ENCODE data around the gene SOX10. TPM values are rescaled to one million over a fixed set of nuclear protein-coding genes. Genes with fewer than 3 reads are reported as not detected.

The SOX10 gene
- total RNA-seq, 2 experiments from 2014 or later = not detected

DNA sequence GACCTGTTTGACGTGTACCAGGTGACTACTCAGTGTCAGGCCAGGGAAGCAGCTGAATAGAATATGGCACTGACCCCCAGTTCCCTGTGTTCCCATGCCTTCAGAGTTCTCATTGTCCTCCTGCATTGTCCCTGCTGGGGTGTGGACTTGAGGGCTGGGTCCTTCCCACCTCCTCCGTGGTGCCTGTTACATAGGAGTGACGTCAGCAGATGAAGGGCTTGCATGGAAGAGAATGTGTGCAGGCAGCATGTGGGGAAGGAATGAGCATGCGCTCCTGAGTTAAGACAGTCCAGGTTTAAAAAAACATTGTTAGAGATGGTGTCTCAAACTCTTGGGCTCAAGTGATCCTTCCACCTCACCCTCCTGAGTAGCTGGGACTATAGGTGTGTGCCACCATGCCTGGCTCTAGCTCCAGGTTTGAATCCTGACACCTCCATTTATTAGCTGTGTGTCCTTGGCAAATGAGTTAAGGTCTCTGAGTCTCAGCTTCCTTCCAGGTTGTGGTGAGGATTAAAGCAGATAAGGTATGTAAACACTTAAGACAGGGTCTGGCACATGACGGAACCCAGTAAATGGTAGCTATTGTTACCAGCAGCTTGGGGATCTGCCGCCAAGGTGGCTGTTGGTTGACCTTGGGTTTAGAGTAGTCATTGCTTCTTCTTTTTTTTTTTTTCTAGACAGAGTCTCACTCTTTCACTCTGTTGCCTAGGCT, 7.5 kb upstream of the SOX10 start:
- ChIA-PET POLR2A (no interaction called here), CTCF (ENCODE audit: unreplicated experiment) (no interaction called here)
- Histone ChIP-seq H3K4me1 (ENCODE audit: insufficient read depth, low read length, poor library complexity, severe bottlenecking) (peaks cover 12% of the 10 kb centered on the region), H3K79me2 (ENCODE audit: insufficient read depth, low read depth, low read length) (no peaks in the 10 kb centered on the region), H4K20me1 (ENCODE audit: insufficient read depth, low read length) (no peaks in the 10 kb centered on the region), H3K9me3 (ENCODE audit: low read length) (no peaks in the 10 kb centered on the region), H3K9me2 (ENCODE audit: insufficient read depth, low read length) (no peaks in the 10 kb centered on the region), H3K36me3 (ENCODE audit: insufficient read depth, low read length) (no peaks in the 10 kb centered on the region), H3K4me3 (ENCODE audit: low read depth, low read length, poor library complexity, severe bottlenecking) (no peak overlapping the region), H3K4me2 (ENCODE audit: low read length) (no peak overlapping the region), H2AFZ (ENCODE audit: low read length) (no peak overlapping the region), H3K27ac (ENCODE audit: low read depth, low read length, poor library complexity, severe bottlenecking) (no peak overlapping the region)
- no peak for TF ChIP-seq EZH2phosphoT487 (IDR thresholded peaks at IDR 0.05; ENCODE audit: borderline replicate concordance, low read depth, low read length)
- TF ChIP-seq, protein P1, sequence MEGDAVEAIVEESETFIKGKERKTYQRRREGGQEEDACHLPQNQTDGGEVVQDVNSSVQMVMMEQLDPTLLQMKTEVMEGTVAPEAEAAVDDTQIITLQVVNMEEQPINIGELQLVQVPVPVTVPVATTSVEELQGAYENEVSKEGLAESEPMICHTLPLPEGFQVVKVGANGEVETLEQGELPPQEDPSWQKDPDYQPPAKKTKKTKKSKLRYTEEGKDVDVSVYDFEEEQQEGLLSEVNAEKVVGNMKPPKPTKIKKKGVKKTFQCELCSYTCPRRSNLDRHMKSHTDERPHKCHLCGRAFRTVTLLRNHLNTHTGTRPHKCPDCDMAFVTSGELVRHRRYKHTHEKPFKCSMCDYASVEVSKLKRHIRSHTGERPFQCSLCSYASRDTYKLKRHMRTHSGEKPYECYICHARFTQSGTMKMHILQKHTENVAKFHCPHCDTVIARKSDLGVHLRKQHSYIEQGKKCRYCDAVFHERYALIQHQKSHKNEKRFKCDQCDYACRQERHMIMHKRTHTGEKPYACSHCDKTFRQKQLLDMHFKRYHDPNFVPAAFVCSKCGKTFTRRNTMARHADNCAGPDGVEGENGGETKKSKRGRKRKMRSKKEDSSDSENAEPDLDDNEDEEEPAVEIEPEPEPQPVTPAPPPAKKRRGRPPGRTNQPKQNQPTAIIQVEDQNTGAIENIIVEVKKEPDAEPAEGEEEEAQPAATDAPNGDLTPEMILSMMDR (conservative IDR thresholded peaks at IDR 0.05; ENCODE audit: low read length) = no peak
- BruUV-seq (replicated peaks) = no TSS peak
- DNase-seq (ENCODE audit: low spot score) = no peak
- intact Hi-C loops (cut with micrococcal nuclease; ENCODE audit: unreplicated experiment) = no loop called here

DNA sequence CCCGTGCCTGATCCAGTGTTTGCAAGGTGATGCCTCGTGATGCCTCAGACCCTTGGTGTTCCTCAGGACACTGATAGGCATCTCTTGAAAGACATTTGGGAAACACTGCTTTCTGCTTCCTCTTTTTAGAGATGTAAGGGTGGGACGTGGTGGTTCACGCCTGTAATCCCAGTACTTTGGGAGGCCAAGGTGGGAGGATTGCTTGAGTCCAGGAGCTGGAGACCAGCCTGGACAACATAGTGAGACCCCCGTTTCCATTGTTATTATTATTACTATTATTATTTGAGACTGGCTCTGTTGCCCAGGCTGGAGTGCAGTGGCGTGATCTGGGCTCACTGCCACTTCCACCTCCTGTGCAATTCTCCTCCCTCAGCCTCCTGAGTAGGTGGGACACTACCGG, 6.5 kb upstream of the SOX10 start:
- H3K79me2 ChIP-seq (ENCODE audit: insufficient read depth, low read depth, low read length) = no peaks in the 10 kb centered on the region
- no peak for TF ChIP-seq EZH2phosphoT487 (IDR thresholded peaks at IDR 0.05; ENCODE audit: borderline replicate concordance, low read depth, low read length)
- TF ChIP-seq, protein P1 (conservative IDR thresholded peaks at IDR 0.05; ENCODE audit: low read length) = no peak
- H3K4me3 ChIP-seq (ENCODE audit: low read depth, low read length, poor library complexity, severe bottlenecking) = no peak overlapping the region
- no peaks in the 10 kb centered on the region for H4K20me1 ChIP-seq (ENCODE audit: insufficient read depth, low read length)
- no peak overlapping the region for H3K4me2 ChIP-seq (ENCODE audit: low read length)
- H3K9me2 ChIP-seq (ENCODE audit: insufficient read depth, low read length) = no peaks in the 10 kb centered on the region
- peaks cover 2% of the 10 kb centered on the region for H3K4me1 ChIP-seq (ENCODE audit: insufficient read depth, low read length, poor library complexity, severe bottlenecking)
- CTCF ChIA-PET (ENCODE audit: unreplicated experiment) = no interaction called here
- POLR2A ChIA-PET = interaction anchor here (0.7 kb wide), 1 partner anchor 114 kb away, joined by 3 read pairs; no protein-coding TSS in a partner anchor
- H3K36me3 ChIP-seq (ENCODE audit: insufficient read depth, low read length) = no peaks in the 10 kb centered on the region
- H3K9me3 ChIP-seq (ENCODE audit: low read length) = no peaks in the 10 kb centered on the region
- no peak overlapping the region for H3K27ac ChIP-seq (ENCODE audit: low read depth, low read length, poor library complexity, severe bottlenecking)
- intact Hi-C loops (cut with micrococcal nuclease; ENCODE audit: unreplicated experiment) = no loop called here
- DNase-seq (ENCODE audit: low spot score) = no peak
- BruUV-seq (replicated peaks) = no TSS peak
- H2AFZ ChIP-seq (ENCODE audit: low read length) = no peak overlapping the region

DNA sequence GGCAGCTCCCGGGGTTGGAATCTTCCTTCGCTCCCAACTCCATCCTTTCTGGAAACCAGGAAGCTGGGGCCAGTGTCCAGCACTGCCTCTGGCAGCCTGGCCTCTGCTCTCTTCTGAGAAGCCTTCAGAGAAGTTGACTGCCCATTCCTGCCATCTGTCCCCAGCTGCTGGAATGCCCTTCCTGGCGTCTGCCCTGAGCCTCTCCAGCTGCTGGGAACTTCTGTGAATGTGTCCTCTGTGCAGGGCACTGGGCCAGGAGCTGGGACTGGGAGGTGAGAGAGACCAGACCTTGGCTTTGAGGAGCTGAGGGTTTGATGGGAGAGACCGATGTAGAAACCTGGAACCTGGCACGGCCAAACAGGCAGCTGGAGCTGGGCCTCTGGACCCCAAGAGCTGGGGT, 5.9 kb upstream of the SOX10 start:
- POLR2A ChIA-PET = interaction anchor here (0.7 kb wide), 1 partner anchor 113 kb away, joined by 3 read pairs; no protein-coding TSS in a partner anchor

More for the DNA sequence above, 5.9 kb upstream of the SOX10 start:
- no peaks in the 10 kb centered on the region for H3K9me3 ChIP-seq (ENCODE audit: low read length)
- H3K4me2 ChIP-seq (ENCODE audit: low read length) = no peak overlapping the region
- H3K27ac ChIP-seq (ENCODE audit: low read depth, low read length, poor library complexity, severe bottlenecking) = no peak overlapping the region
- TF ChIP-seq, protein P1 (conservative IDR thresholded peaks at IDR 0.05; ENCODE audit: low read length) = no peak
- TF ChIP-seq EZH2phosphoT487 (IDR thresholded peaks at IDR 0.05; ENCODE audit: borderline replicate concordance, low read depth, low read length) = no peak
- BruUV-seq (replicated peaks) = no TSS peak
- CTCF ChIA-PET (ENCODE audit: unreplicated experiment) = no interaction called here
- DNase-seq (ENCODE audit: low spot score) = no peak
- H2AFZ ChIP-seq (ENCODE audit: low read length) = no peak overlapping the region
- H3K9me2 ChIP-seq (ENCODE audit: insufficient read depth, low read length) = no peaks in the 10 kb centered on the region
- no peaks in the 10 kb centered on the region for H3K4me1 ChIP-seq (ENCODE audit: insufficient read depth, low read length, poor library complexity, severe bottlenecking)
- intact Hi-C loops (cut with micrococcal nuclease; ENCODE audit: unreplicated experiment) = no loop called here
- H3K36me3 ChIP-seq (ENCODE audit: insufficient read depth, low read length) = no peaks in the 10 kb centered on the region
- no peak overlapping the region for H3K4me3 ChIP-seq (ENCODE audit: low read depth, low read length, poor library complexity, severe bottlenecking)
- no peaks in the 10 kb centered on the region for H4K20me1 ChIP-seq (ENCODE audit: insufficient read depth, low read length)
- H3K79me2 ChIP-seq (ENCODE audit: insufficient read depth, low read depth, low read length) = no peaks in the 10 kb centered on the region

Measured in OCI-LY7 (cell line).